ENCODE data around the gene KRTAP4-4. TPM values are rescaled to one million over a fixed set of nuclear protein-coding genes. Genes with fewer than 3 reads are reported as not detected.

KRTAP4-4 gene
- total RNA-seq, 1 experiment from 2014 or later: not detected

DNA sequence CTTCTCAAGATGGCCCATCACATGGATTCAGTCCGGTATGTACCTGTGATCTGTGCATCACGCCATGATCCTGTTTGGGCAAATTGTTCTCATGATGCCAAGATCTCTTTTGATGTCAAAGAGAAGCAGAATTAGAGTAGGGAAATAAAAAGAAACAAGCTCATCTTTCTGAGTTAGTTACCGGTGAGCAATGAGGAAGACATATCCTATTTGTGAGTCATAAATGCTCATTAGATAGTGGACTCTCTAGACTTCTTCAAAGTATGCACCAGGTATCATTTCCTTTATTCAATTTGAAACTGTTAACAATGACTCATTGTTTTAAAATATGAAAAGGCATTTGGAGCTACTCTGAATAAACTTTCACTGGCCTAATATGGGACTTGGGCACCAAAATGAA, 28.6 kb downstream of the KRTAP4-4 start:
- H4K8ac ChIP-seq (replicated peaks; ENCODE audit: insufficient read length, low read depth, low read length): no peak overlapping the region
- Mint-ChIP-seq H3K27ac (no peak overlapping the region), H3K27me3 (ENCODE audit: low read depth) (no peaks in the 10 kb centered on the region), H3K4me3 (no peak overlapping the region), H3K4me1 (no peaks in the 10 kb centered on the region), H3K9me3 (peaks cover 0 to 8% of the 10 kb centered on the region in 2 experiments; a peak in 2 of 5 replicates), H3K36me3 (ENCODE audit: insufficient read depth in 1 of 3, low read depth in 3 of 3) (no peaks in the 10 kb centered on the region)
- H2BK5ac ChIP-seq (ENCODE audit: insufficient read length, low read length): no peak overlapping the region
- H2BK12ac ChIP-seq (ENCODE audit: insufficient read length, low read depth, low read length): no peak overlapping the region
- no peak overlapping the region for H3K4ac ChIP-seq (ENCODE audit: low read depth, low read length)
- no peak overlapping the region for H2AK5ac ChIP-seq (ENCODE audit: insufficient read length, low read length)
- no peak overlapping the region for H3K23ac ChIP-seq (ENCODE audit: insufficient read length, low read depth, low read length)
- no peaks in the 10 kb centered on the region for H4K20me1 ChIP-seq (ENCODE audit: control insufficient read depth, insufficient read depth, insufficient read length)
- H3K9ac ChIP-seq (ENCODE audit: extremely low read depth, insufficient read length, low read length): no peak overlapping the region
- H2BK120ac ChIP-seq (ENCODE audit: low read depth, low read length, poor library complexity, severe bottlenecking): no peak overlapping the region
- no peak overlapping the region for H3K4me2 ChIP-seq (ENCODE audit: insufficient read depth, insufficient read length, low read length)
- no peak overlapping the region for H4K5ac ChIP-seq (ENCODE audit: insufficient read length, low read depth, low read length)
- no peak overlapping the region for H4K91ac ChIP-seq (ENCODE audit: insufficient read length, low read depth, low read length)
- TF ChIP-seq, protein P1, sequence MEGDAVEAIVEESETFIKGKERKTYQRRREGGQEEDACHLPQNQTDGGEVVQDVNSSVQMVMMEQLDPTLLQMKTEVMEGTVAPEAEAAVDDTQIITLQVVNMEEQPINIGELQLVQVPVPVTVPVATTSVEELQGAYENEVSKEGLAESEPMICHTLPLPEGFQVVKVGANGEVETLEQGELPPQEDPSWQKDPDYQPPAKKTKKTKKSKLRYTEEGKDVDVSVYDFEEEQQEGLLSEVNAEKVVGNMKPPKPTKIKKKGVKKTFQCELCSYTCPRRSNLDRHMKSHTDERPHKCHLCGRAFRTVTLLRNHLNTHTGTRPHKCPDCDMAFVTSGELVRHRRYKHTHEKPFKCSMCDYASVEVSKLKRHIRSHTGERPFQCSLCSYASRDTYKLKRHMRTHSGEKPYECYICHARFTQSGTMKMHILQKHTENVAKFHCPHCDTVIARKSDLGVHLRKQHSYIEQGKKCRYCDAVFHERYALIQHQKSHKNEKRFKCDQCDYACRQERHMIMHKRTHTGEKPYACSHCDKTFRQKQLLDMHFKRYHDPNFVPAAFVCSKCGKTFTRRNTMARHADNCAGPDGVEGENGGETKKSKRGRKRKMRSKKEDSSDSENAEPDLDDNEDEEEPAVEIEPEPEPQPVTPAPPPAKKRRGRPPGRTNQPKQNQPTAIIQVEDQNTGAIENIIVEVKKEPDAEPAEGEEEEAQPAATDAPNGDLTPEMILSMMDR (conservative IDR thresholded peaks at IDR 0.05): no peak
- no peak overlapping the region for H3K56ac ChIP-seq (ENCODE audit: insufficient read length, low read depth, low read length)
- no peaks in the 10 kb centered on the region for H3K9me3 ChIP-seq (ENCODE audit: control insufficient read depth, low read depth, low read length)
- H3K27me3 ChIP-seq (ENCODE audit: insufficient read depth, low read length): no peaks in the 10 kb centered on the region
- no peak overlapping the region for H3K27ac ChIP-seq (ENCODE audit: insufficient read length, low read depth, low read length)
- no peak overlapping the region for H3K14ac ChIP-seq (ENCODE audit: insufficient read depth, low read length)
- no peak overlapping the region for H3T11ph ChIP-seq (ENCODE audit: low read length)
- no peaks in the 10 kb centered on the region for H3K79me1 ChIP-seq (ENCODE audit: insufficient read depth, low read depth, low read length, poor library complexity, severe bottlenecking)
- H3K23me2 ChIP-seq (ENCODE audit: insufficient read length, low read depth, low read length, poor library complexity, severe bottlenecking): no peaks in the 10 kb centered on the region
- H3K79me2 ChIP-seq (ENCODE audit: insufficient read depth, low read length): no peaks in the 10 kb centered on the region
- no peak overlapping the region for H2AFZ ChIP-seq (ENCODE audit: low read length)
- H3K18ac ChIP-seq (ENCODE audit: insufficient read length, low read depth, low read length): no peak overlapping the region
- no peak for DNase-seq
- H2BK20ac ChIP-seq (ENCODE audit: low read depth, low read length, poor library complexity, severe bottlenecking): no peak overlapping the region
- WGBS (ENCODE audit: extremely low coverage, insufficient read length, low lambda C conversion rate): no CpG with 5 or more reads among the region's 3 CpGs
- no peak overlapping the region for H2BK15ac ChIP-seq (ENCODE audit: low read depth, low read length)
- no peaks in the 10 kb centered on the region for H3K4me1 ChIP-seq (ENCODE audit: insufficient read depth, low read length)

All from H9 (cell line).